ENCODE measurements around the gene FLYWCH2. TPM values are rescaled to one million over a fixed set of nuclear protein-coding genes. Genes with fewer than 3 reads are reported as not detected.

The FLYWCH2 gene
- total RNA-seq, result 10 to 100 TPM; 14.1 to 15.7 (median 15.4) TPM
- polyA plus RNA-seq, result 10 to 100 TPM; 26.5 to 39.4 (median 35.5) TPM
- long read RNA-seq, donor 1, transcript FLYWCH2-202 (4 exons, 1,036 nt), result major isoform, 10 of 13 reads
- long read RNA-seq, donor 1, partial matches to known transcripts, result 0 of 13 reads
- long read RNA-seq, donor 1, other reads (novel, unspliced or antisense), result 3 of 13 reads
- long read RNA-seq, donor 2, transcript FLYWCH2-202 (4 exons, 1,036 nt), result major isoform, 18 of 22 reads
- long read RNA-seq, donor 2, partial matches to known transcripts, result 1 of 22 reads
- long read RNA-seq, donor 2, other reads (novel, unspliced or antisense), result 3 of 22 reads

- Histone ChIP-seq H3K9me3 (no peaks in the 10 kb centered on the region), H3K4me1 (no peaks in the 10 kb centered on the region), H3K27me3 (ENCODE audit: insufficient read depth in 3 of 3, low read length in 2 of 3) (no peaks in the 10 kb centered on the region), H3K27ac (peak within 1 kb of the TSS; percentile 91), H3K4me3 (peak within 1 kb of the TSS; percentile 96), H3K36me3 (ENCODE audit: insufficient read depth in 1 of 2, low read depth in 1 of 2) (no peaks in the 10 kb centered on the region)
- peak; percentile 18 for TF ChIP-seq CTCF (IDR thresholded peaks at IDR 0.05)
- DNase-seq (peak; percentile 98 to 99), ATAC-seq (peak; percentile 96 to 98 (median 97))
- 0% methylated on average over 50 to 73 of the region's 73 CpGs for WGBS, 3 donors
- intact Hi-C loops (cut with DNase I), result no loop called here
These were observed at the start of gene FLYWCH2 for GRCh38 chr16:2882650-2883457. Gene FLYWCH2, plus strand, starts transcription at chr16:2883215. Its CDS starts 13,235 bp downstream, at chr16:2896450.

- H3K4me3 ChIP-seq, result no peak overlapping the region
- H3K27me3 ChIP-seq (ENCODE audit: insufficient read depth in 3 of 3, low read length in 2 of 3), result peaks cover 0 to 37% (median 0%) of the 10 kb centered on the region in 3 donors
- H3K4me1 ChIP-seq, result no peaks in the 10 kb centered on the region
- 63 to 64% (median 64%) methylated on average over 7 of the region's 7 CpGs for WGBS, 3 donors
- no peak overlapping the region for H3K27ac ChIP-seq
- no peak for ATAC-seq
- DNase-seq, result peak in 1 of 2 donors; percentile 13
- intact Hi-C loops (cut with DNase I), result no loop called here
- no peaks in the 10 kb centered on the region for H3K36me3 ChIP-seq (ENCODE audit: insufficient read depth in 1 of 2, low read depth in 1 of 2)
- no peak for TF ChIP-seq CTCF (IDR thresholded peaks at IDR 0.05)
- no peaks in the 10 kb centered on the region for H3K9me3 ChIP-seq
These were observed 49.2 kb upstream of the FLYWCH2 start for GRCh38 chr16:2833776-2834175.

- H3K36me3 ChIP-seq (ENCODE audit: insufficient read depth in 1 of 2, low read depth in 1 of 2), result no peaks in the 10 kb centered on the region
- H3K9me3 ChIP-seq, result no peaks in the 10 kb centered on the region
- intact Hi-C loops (cut with DNase I), result no loop called here
- ATAC-seq, result no peak
- H3K4me3 ChIP-seq, result no peak overlapping the region
- no peak for DNase-seq
- H3K27ac ChIP-seq, result no peak overlapping the region
- peaks cover 0 to 31% (median 0%) of the 10 kb centered on the region in 3 donors for H3K27me3 ChIP-seq (ENCODE audit: insufficient read depth in 3 of 3, low read length in 2 of 3)
- TF ChIP-seq CTCF (IDR thresholded peaks at IDR 0.05), result no peak
- WGBS, 3 donors, result 77 to 86% (median 85%) methylated on average over 3 of the region's 3 CpGs
- no peaks in the 10 kb centered on the region for H3K4me1 ChIP-seq
These were observed 48.0 kb upstream of the FLYWCH2 start for GRCh38 chr16:2834968-2835367.

- DNase-seq, result peak in 1 of 2 donors; percentile 32
- H3K36me3 ChIP-seq (ENCODE audit: insufficient read depth in 1 of 2, low read depth in 1 of 2), result no peaks in the 10 kb centered on the region
- no peak overlapping the region for H3K4me3 ChIP-seq
- H3K27me3 ChIP-seq (ENCODE audit: insufficient read depth in 3 of 3, low read length in 2 of 3), result peaks cover 0 to 22% (median 0%) of the 10 kb centered on the region in 3 donors
- H3K27ac ChIP-seq, result no peak overlapping the region
- peak in 1 of 4 donors; percentile 28 for ATAC-seq
- TF ChIP-seq CTCF (IDR thresholded peaks at IDR 0.05), result no peak
- intact Hi-C loops (cut with DNase I), result no loop called here
- 47 to 49% (median 47%) methylated on average over 22 of the region's 22 CpGs for WGBS, 3 donors
- H3K9me3 ChIP-seq, result no peaks in the 10 kb centered on the region
- no peaks in the 10 kb centered on the region for H3K4me1 ChIP-seq
These were observed 47.1 kb upstream of the FLYWCH2 start for GRCh38 chr16:2835638-2836493.
